Sigmoid colon (tissue), 7 donors: ENCODE results near the gene TMSB15C. TPM values are rescaled to one million over a fixed set of nuclear protein-coding genes. Genes with fewer than 3 reads are reported as not detected.

Experiments
- DNase-seq: peaks from one replicate; pipeline ENCODE4 v3.0.0-alpha.2; 2019
- H3K27ac ChIP-seq, 4 donors: fragments of 200-600 bp; sonication (generic); one replicate each; pipeline ENCODE4 v1.5.1; 2016 to 2019; ENCODE audit warnings: mild to moderate bottlenecking in 1 of 4
- H3K27me3 ChIP-seq, 3 donors: fragments of 200-600 bp; sonication (generic); one replicate each; pipeline ENCODE4 v1.5.1; 2019; ENCODE audit warnings: mild to moderate bottlenecking in 1 of 3
- H3K36me3 ChIP-seq, 4 donors: fragments of 200-600 bp; sonication (generic); one replicate each; pipeline ENCODE4 v1.5.1; 2016 to 2019
- H3K4me1 ChIP-seq, 4 donors: fragments of 200-600 bp; sonication (generic); one replicate each; pipeline ENCODE4 v1.5.1; 2017 to 2019
- H3K4me3 ChIP-seq, 4 donors: fragments of 200-600 bp; sonication (generic); one replicate each; pipeline ENCODE4 v1.5.1; 2017 to 2019; ENCODE audit warnings: mild to moderate bottlenecking in 2 of 4, moderate library complexity in 1 of 4
- H3K9me3 ChIP-seq, 4 donors: fragments of 200-600 bp in 3 of 4; sonication (generic) in 3 of 4; one replicate each; pipeline versions ENCODE4 v1.5.1 to v1.6.1; 2013 to 2019
- EP300 ChIP-seq, 4 donors: sonication (generic); formaldehyde crosslinking; IDR thresholded peaks; one replicate each; pipeline ENCODE4 v1.6.1; 2017; ENCODE audit warnings: antibody characterized with exemption in 4 of 4
- POLR2A ChIP-seq, 2 donors: fragments of 450-650 bp; IDR thresholded peaks; one replicate each; pipeline ENCODE4 v1.6.1; 2016; ENCODE audit warnings: antibody characterized with exemption in 2 of 2, mild to moderate bottlenecking in 2 of 2, moderate library complexity in 2 of 2
- POLR2AphosphoS5 ChIP-seq, 4 donors: sonication (generic); formaldehyde crosslinking; IDR thresholded peaks; one replicate each; pipeline ENCODE4 v1.6.1; 2017; ENCODE audit warnings: antibody characterized with exemption in 4 of 4
- WGBS, 2 donors: extraction: QIAGEN DNeasy Blood & Tissue Kit; methylation state at CpG; one replicate each; pipeline ENCODE4 v1.1.7; 2013; 5-methylcytosine and 5-hydroxymethylcytosine counted together
- intact Hi-C: fragments of 100-400 bp; cut with DNase I; formaldehyde crosslinking; loops from one replicate; pipeline ENCODE4 v1.15.1; 2023
- polyA plus RNA-seq, 3 donors: library from polyadenylated mRNA; stranded (reverse); fragments of 200-250 nt; gene quantifications; one replicate each; pipeline ENCODE4 v1.2.3, GENCODE V29; 2013
- total RNA-seq, 4 donors: library from RNA; depleted of rRNA; stranded (reverse); fragments of >200 nt; gene quantifications; one replicate each; pipeline ENCODE4 v1.1.0, GENCODE V29; 2016
- TF ChIP-seq, protein P1 (sequence below), 4 experiments: fragments of 450-650 bp in 3 of 4; fragments of 200-600 bp in 1 of 4; IDR thresholded peaks; one replicate each; pipeline ENCODE4 v1.5.1; 2016 to 2019; ENCODE audit warnings: antibody characterized with exemption in 4 of 4, mild to moderate bottlenecking in 3 of 4, moderate library complexity in 2 of 4
- donor health status: healthy with polysubstance abuse.
- donor health status: Bipolar disorder and iron deficiency.
- donor health status: healthy.

TMSB15C gene
- total and polyA plus RNA-seq, 7 donors: 1.0 to 9.4 (median 4.3) TPM; not detected in 2

DNA sequence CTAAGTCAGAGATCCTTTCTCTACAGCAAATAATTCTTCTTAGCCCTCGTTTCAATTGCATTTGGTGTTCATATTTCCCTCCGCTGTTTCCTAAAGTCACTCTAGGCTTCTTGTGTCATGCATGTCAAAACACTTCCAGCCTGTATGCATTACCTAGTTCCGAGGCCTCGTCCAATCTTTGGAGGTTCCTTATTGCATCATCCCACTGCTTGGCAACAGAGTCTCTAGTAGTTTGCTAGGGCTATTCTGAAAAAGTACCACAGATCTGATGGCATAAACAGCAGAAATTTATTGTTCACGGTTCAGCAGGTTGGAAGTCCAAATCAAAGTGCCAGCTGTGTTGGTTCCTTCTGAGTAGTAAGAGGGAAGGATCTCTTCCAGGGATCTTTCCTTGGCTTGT, 30.4 kb downstream of the TMSB15C start:
- DNase-seq: no peak
- Histone ChIP-seq H3K27me3 (no peaks in the 10 kb centered on the region), H3K27ac (no peak overlapping the region), H3K36me3 (no peaks in the 10 kb centered on the region), H3K4me1 (no peaks in the 10 kb centered on the region), H3K4me3 (no peak overlapping the region), H3K9me3 (no peaks in the 10 kb centered on the region)
- intact Hi-C loops: no loop called here
- WGBS, 2 donors: 79 to 88% methylated on average over 5 of the region's 5 CpGs
- TF ChIP-seq, protein P1, sequence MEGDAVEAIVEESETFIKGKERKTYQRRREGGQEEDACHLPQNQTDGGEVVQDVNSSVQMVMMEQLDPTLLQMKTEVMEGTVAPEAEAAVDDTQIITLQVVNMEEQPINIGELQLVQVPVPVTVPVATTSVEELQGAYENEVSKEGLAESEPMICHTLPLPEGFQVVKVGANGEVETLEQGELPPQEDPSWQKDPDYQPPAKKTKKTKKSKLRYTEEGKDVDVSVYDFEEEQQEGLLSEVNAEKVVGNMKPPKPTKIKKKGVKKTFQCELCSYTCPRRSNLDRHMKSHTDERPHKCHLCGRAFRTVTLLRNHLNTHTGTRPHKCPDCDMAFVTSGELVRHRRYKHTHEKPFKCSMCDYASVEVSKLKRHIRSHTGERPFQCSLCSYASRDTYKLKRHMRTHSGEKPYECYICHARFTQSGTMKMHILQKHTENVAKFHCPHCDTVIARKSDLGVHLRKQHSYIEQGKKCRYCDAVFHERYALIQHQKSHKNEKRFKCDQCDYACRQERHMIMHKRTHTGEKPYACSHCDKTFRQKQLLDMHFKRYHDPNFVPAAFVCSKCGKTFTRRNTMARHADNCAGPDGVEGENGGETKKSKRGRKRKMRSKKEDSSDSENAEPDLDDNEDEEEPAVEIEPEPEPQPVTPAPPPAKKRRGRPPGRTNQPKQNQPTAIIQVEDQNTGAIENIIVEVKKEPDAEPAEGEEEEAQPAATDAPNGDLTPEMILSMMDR (IDR thresholded peaks at IDR 0.05): no peak
- no peak for TF ChIP-seq EP300 (IDR thresholded peaks at IDR 0.05)
- TF ChIP-seq POLR2AphosphoS5 (IDR thresholded peaks at IDR 0.05): no peak
- no peak for TF ChIP-seq POLR2A (IDR thresholded peaks at IDR 0.05)

DNA sequence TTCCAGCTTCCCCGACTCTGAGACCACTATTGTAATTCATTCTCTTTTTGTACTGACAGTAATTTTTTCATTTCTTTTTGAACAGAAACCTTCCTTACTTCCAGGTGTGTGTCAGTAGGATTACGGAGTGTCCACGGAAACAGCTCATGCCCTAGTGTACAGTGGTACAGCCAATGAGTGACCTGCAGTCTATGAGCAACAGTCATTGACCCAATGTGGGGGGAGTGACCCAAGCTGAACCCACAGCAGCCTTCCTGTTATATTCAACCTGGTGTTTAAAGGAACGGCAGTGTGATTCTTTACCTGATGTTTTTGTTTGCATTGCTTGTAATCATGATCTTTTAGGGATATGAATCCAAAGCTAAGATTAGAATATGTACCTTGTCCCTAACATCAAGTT, 35.0 kb downstream of the TMSB15C start:
- H3K9me3 ChIP-seq: no peaks in the 10 kb centered on the region
- H3K4me3 ChIP-seq: no peak overlapping the region
- no peaks in the 10 kb centered on the region for H3K27me3 ChIP-seq
- no peak overlapping the region for H3K27ac ChIP-seq
- TF ChIP-seq, protein P1 (IDR thresholded peaks at IDR 0.05): no peak
- TF ChIP-seq EP300 (IDR thresholded peaks at IDR 0.05) (no peak), POLR2A (IDR thresholded peaks at IDR 0.05) (no peak), POLR2AphosphoS5 (IDR thresholded peaks at IDR 0.05) (no peak)
- no peak for DNase-seq
- no peaks in the 10 kb centered on the region for H3K4me1 ChIP-seq
- WGBS, 2 donors: 84 to 93% methylated on average over 4 of the region's 4 CpGs
- no peaks in the 10 kb centered on the region for H3K36me3 ChIP-seq
- intact Hi-C loops: no loop called here

DNA sequence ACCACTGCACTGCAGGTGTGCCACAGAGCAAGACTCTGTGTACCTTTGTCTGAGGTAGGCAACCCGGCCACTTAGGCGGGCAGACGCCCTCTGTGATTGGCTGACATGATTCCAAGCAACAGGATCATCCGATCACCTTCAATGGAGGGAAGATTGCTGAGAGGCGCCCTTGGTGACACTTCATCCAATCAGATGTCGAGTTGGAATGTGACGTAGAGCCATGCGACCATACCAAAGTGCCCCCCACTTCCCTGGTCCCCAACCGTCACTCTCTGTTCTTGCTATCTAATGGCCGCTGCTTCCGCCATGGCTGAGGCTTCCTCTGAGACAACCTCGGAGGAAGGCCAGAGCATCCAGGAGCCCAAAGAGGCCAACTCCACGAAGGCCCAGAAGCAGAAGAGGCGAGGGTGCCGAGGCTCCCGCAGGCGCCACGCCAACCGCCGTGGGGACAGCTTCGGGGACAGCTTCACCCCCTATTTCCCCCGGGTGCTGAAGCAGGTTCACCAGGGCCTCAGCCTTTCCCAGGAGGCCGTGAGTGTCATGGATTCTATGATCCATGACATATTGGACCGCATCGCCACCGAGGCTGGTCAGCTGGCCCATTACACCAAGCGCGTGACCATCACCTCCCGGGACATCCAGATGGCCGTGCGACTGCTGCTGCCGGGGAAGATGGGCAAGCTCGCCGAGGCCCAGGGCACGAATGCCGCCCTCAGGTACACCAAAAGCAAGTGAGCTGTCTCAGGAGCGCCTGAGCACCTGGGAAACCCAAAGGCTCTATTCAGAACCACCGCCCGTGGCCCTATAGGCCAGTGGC, 36.1 kb downstream of the TMSB15C start, which contains the start of gene H2BW2:
Gene H2BW2, plus strand, starts transcription at position 268 of the 817 bp plus-strand sequence. Its CDS starts 39 bp downstream, at position 307.
- H3K27me3 ChIP-seq: no peaks in the 10 kb centered on the region
- no peaks in the 10 kb centered on the region for H3K9me3 ChIP-seq
- no peak for TF ChIP-seq EP300 (IDR thresholded peaks at IDR 0.05)
- no peak for TF ChIP-seq POLR2AphosphoS5 (IDR thresholded peaks at IDR 0.05)
- TF ChIP-seq POLR2A (IDR thresholded peaks at IDR 0.05): no peak
- TF ChIP-seq, protein P1 (IDR thresholded peaks at IDR 0.05): no peak
- no peak within 1 kb of the TSS for H3K27ac ChIP-seq
- intact Hi-C loops: no loop called here
- no peak within 1 kb of the TSS for H3K4me3 ChIP-seq
- H3K36me3 ChIP-seq: no peaks in the 10 kb centered on the region
- H3K4me1 ChIP-seq: no peaks in the 10 kb centered on the region
- 92 to 93% methylated on average over 39 of the region's 39 CpGs for WGBS, 2 donors
- DNase-seq: no peak

Other genes with a start within 250 kb of the TMSB15C start
- gene RAB9B, start 244.0 kb downstream of the TMSB15C start, total RNA-seq: 10 to 100 TPM in 3 of 4 donors, 1 to 10 TPM in 1; 9.2 to 18.8 (median 12.6) TPM
- gene RAB9B, start 244.0 kb downstream of the TMSB15C start, polyA plus RNA-seq: under 1 TPM; under 0.01 to 0.64 (median 0.23) TPM
- 10 to 100 TPM in 1 of 4 donors, 1 to 10 TPM in 3; 1.1 to 10.5 (median 5.1) TPM for gene TMSB15B, start 113.6 kb downstream of the TMSB15C start, total RNA-seq
- 1 to 10 TPM; 2.5 to 7.2 (median 3.9) TPM for gene TMSB15B, start 113.6 kb downstream of the TMSB15C start, polyA plus RNA-seq
- not detected for gene H2BW1, start 62.5 kb downstream of the TMSB15C start, total RNA-seq
- gene H2BW1, start 62.5 kb downstream of the TMSB15C start, polyA plus RNA-seq: not detected
- not detected for gene H2BW2, start 36.3 kb downstream of the TMSB15C start, total RNA-seq
- gene H2BW2, start 36.3 kb downstream of the TMSB15C start, polyA plus RNA-seq: not detected
- gene ZCCHC18, start 36.3 kb upstream of the TMSB15C start, total RNA-seq: 1 to 10 TPM in 3 of 4 donors, under 1 TPM in 1; 0.66 to 2.9 (median 1.7) TPM
- gene ZCCHC18, start 36.3 kb upstream of the TMSB15C start, polyA plus RNA-seq: 1 to 10 TPM in 2 of 3 donors, not detected in 1; 2.7 to 4.2 TPM
- 10 to 100 TPM; 14.7 to 23.5 (median 20.5) TPM for gene SLC25A53, start 80.8 kb upstream of the TMSB15C start, total RNA-seq
- 10 to 100 TPM in 1 of 3 donors, 1 to 10 TPM in 2; 8.2 to 10.8 (median 8.3) TPM for gene SLC25A53, start 80.8 kb upstream of the TMSB15C start, polyA plus RNA-seq
- gene FAM199X, start 90.2 kb upstream of the TMSB15C start, total RNA-seq: 10 to 100 TPM; 15.7 to 21.0 (median 18.6) TPM
- 10 to 100 TPM; 13.8 to 17.1 (median 15.6) TPM for gene FAM199X, start 90.2 kb upstream of the TMSB15C start, polyA plus RNA-seq
- not detected for gene ESX1, start 178.7 kb upstream of the TMSB15C start, total RNA-seq
- not detected for gene ESX1, start 178.7 kb upstream of the TMSB15C start, polyA plus RNA-seq